Keratinocyte (primary cell): ENCODE data around the gene ITPA.

Experiments
- CTCF ChIP-seq, 3 experiments: IDR thresholded peaks in 1 of 3; conservative IDR thresholded peaks in 1 of 3; optimal IDR thresholded peaks in 1 of 3; 2 replicates in 2 of 3; 3 replicates in 1 of 3; pipeline versions ENCODE3 to v1.5.1; 2011; ENCODE audit warnings: low read length in 3 of 3, mild to moderate bottlenecking in 3 of 3, moderate library complexity in 2 of 3, control low read depth in 1 of 3, inconsistent platforms in 1 of 3; ENCODE audit not compliant: insufficient read depth in 2 of 3; ENCODE audit errors: extremely low read depth in 1 of 3
- EZH2 ChIP-seq: IDR thresholded peaks from one replicate; pipeline ENCODE4 v1.6.1; 2012; ENCODE audit warnings: inconsistent platforms, mild to moderate bottlenecking, low read length, moderate library complexity

- TF ChIP-seq CTCF (optimal IDR thresholded peaks at IDR 0.05 in 1 of 3, IDR thresholded peaks at IDR 0.05 in 1 of 3, conservative IDR thresholded peaks at IDR 0.05 in 1 of 3; ENCODE audit: extremely low read depth in 1 of 3, insufficient read depth in 2 of 3, low read length in 3 of 3) (no peak), EZH2 (no peak)
Observed at GRCh38 chr20:3226864-3227263, 17.6 kb downstream of the ITPA start.
